ENCODE data around the gene TBX10. TPM values are rescaled to one million over a fixed set of nuclear protein-coding genes. Genes with fewer than 3 reads are reported as not detected.
"Not testable (repeated sequence)": the region's sequence is repeated elsewhere in the genome, so short reads cannot be mapped to it uniquely, and the experiment has no call there.

Gene TBX10
- total RNA-seq, 1 experiment from 2014 or later: not detected

- Histone ChIP-seq H2BK12ac (ENCODE audit: insufficient read length, low read depth, low read length) (no peak overlapping the region), H3K4ac (ENCODE audit: low read depth, low read length) (no peak overlapping the region), H3K56ac (ENCODE audit: insufficient read length, low read depth, low read length) (no peak overlapping the region), H3K9me3 (ENCODE audit: control insufficient read depth, low read depth, low read length) (no peaks in the 10 kb centered on the region), H3K18ac (ENCODE audit: insufficient read length, low read depth, low read length) (no peak overlapping the region), H3T11ph (ENCODE audit: low read length) (no peak overlapping the region), H3K27me3 (ENCODE audit: insufficient read depth, low read length) (no peaks in the 10 kb centered on the region), H4K20me1 (ENCODE audit: control insufficient read depth, insufficient read depth, insufficient read length) (no peaks in the 10 kb centered on the region), H3K9ac (ENCODE audit: extremely low read depth, insufficient read length, low read length) (no peak overlapping the region), H3K27ac (ENCODE audit: insufficient read length, low read depth, low read length) (no peak overlapping the region), H4K5ac (ENCODE audit: insufficient read length, low read depth, low read length) (no peak overlapping the region), H3K4me2 (ENCODE audit: insufficient read depth, insufficient read length, low read length) (no peak overlapping the region), H4K8ac (replicated peaks; ENCODE audit: insufficient read length, low read depth, low read length) (no peak overlapping the region), H2BK5ac (ENCODE audit: insufficient read length, low read length) (no peak overlapping the region), H2AFZ (ENCODE audit: low read length) (no peak overlapping the region), H3K4me1 (ENCODE audit: insufficient read depth, low read length) (no peaks in the 10 kb centered on the region), H3K79me1 (ENCODE audit: insufficient read depth, low read depth, low read length, poor library complexity, severe bottlenecking) (no peaks in the 10 kb centered on the region), H3K79me2 (ENCODE audit: insufficient read depth, low read length) (no peaks in the 10 kb centered on the region), H2BK120ac (ENCODE audit: low read depth, low read length, poor library complexity, severe bottlenecking) (no peak overlapping the region), H2AK5ac (ENCODE audit: insufficient read length, low read length) (no peak overlapping the region), H4K91ac (ENCODE audit: insufficient read length, low read depth, low read length) (no peak overlapping the region), H3K23me2 (ENCODE audit: insufficient read length, low read depth, low read length, poor library complexity, severe bottlenecking) (no peaks in the 10 kb centered on the region), H2BK15ac (ENCODE audit: low read depth, low read length) (no peak overlapping the region), H3K23ac (ENCODE audit: insufficient read length, low read depth, low read length) (no peak overlapping the region), H3K14ac (ENCODE audit: insufficient read depth, low read length) (no peak overlapping the region), H2BK20ac (ENCODE audit: low read depth, low read length, poor library complexity, severe bottlenecking) (no peak overlapping the region)
- Mint-ChIP-seq H3K27me3 (ENCODE audit: low read depth) (peaks cover 2% of the 10 kb centered on the region), H3K9me3 (no peaks in the 10 kb centered on the region; a peak in 1 of 5 replicates), H3K4me3 (no peak overlapping the region), H3K27ac (no peak overlapping the region), H3K36me3 (ENCODE audit: insufficient read depth in 1 of 3, low read depth in 3 of 3) (no peaks in the 10 kb centered on the region; a peak in 1 of 7 replicates), H3K4me1 (peaks cover 6 to 8% of the 10 kb centered on the region in 2 experiments)
- no peak for TF ChIP-seq CTCF (conservative IDR thresholded peaks at IDR 0.05)
- no CpG with 5 or more reads among the region's 2 CpGs for WGBS (ENCODE audit: extremely low coverage, insufficient read length, low lambda C conversion rate)
- DNase-seq: no peak
These were observed 48.4 kb upstream of the TBX10 start for GRCh38 chr11:67687986-67688385.

- H2BK12ac ChIP-seq (ENCODE audit: insufficient read length, low read depth, low read length); H3K36me3 Mint-ChIP-seq (ENCODE audit: insufficient read depth in 1 of 3, low read depth in 3 of 3); H3K9me3 Mint-ChIP-seq; H2BK120ac ChIP-seq (ENCODE audit: low read depth, low read length, poor library complexity, severe bottlenecking); H3K4me1 ChIP-seq (ENCODE audit: insufficient read depth, low read length); H3K27me3 Mint-ChIP-seq (ENCODE audit: low read depth); H3K79me1 ChIP-seq (ENCODE audit: insufficient read depth, low read depth, low read length, poor library complexity, severe bottlenecking); H2AK5ac ChIP-seq (ENCODE audit: insufficient read length, low read length); H3K4me2 ChIP-seq (ENCODE audit: insufficient read depth, insufficient read length, low read length); H4K91ac ChIP-seq (ENCODE audit: insufficient read length, low read depth, low read length); H3K27me3 ChIP-seq (ENCODE audit: insufficient read depth, low read length); H4K5ac ChIP-seq (ENCODE audit: insufficient read length, low read depth, low read length); DNase-seq; H4K20me1 ChIP-seq (ENCODE audit: control insufficient read depth, insufficient read depth, insufficient read length); H2BK20ac ChIP-seq (ENCODE audit: low read depth, low read length, poor library complexity, severe bottlenecking); H3K4me3 Mint-ChIP-seq; H3K79me2 ChIP-seq (ENCODE audit: insufficient read depth, low read length); H3K23me2 ChIP-seq (ENCODE audit: insufficient read length, low read depth, low read length, poor library complexity, severe bottlenecking); H4K8ac ChIP-seq (replicated peaks; ENCODE audit: insufficient read length, low read depth, low read length); H3K18ac ChIP-seq (ENCODE audit: insufficient read length, low read depth, low read length); H3T11ph ChIP-seq (ENCODE audit: low read length); H3K14ac ChIP-seq (ENCODE audit: insufficient read depth, low read length); H3K9ac ChIP-seq (ENCODE audit: extremely low read depth, insufficient read length, low read length); H3K27ac Mint-ChIP-seq; H3K4ac ChIP-seq (ENCODE audit: low read depth, low read length); H3K9me3 ChIP-seq (ENCODE audit: control insufficient read depth, low read depth, low read length); H2BK15ac ChIP-seq (ENCODE audit: low read depth, low read length); H2AFZ ChIP-seq (ENCODE audit: low read length); H3K56ac ChIP-seq (ENCODE audit: insufficient read length, low read depth, low read length); H2BK5ac ChIP-seq (ENCODE audit: insufficient read length, low read length); H3K23ac ChIP-seq (ENCODE audit: insufficient read length, low read depth, low read length); H3K27ac ChIP-seq (ENCODE audit: insufficient read length, low read depth, low read length): not testable (repeated sequence)
- peaks cover 14 to 25% of the 10 kb centered on the region in 2 experiments for H3K4me1 Mint-ChIP-seq
- WGBS (ENCODE audit: extremely low coverage, insufficient read length, low lambda C conversion rate): no CpG with 5 or more reads among the region's 8 CpGs
These were observed 46.2 kb upstream of the TBX10 start for GRCh38 chr11:67685641-67686332.

All from H9 (cell line).